Right atrium auricular region (tissue), 2 donors: Measurements from ENCODE around the gene NAA15. TPM values are rescaled to one million over a fixed set of nuclear protein-coding genes. Genes with fewer than 3 reads are reported as not detected.

ENCODE experiments used
- DNase-seq: peaks from one replicate; pipeline ENCODE4 v3.0.0-alpha.2; 2019; ENCODE audit warnings: low spot score
- H3K27ac ChIP-seq, 2 donors: fragments of 200-600 bp; sonication (generic); 1 replicate in 1 of 2; 2 replicates in 1 of 2; pipeline ENCODE4 v1.5.1; 2016 to 2019
- H3K27me3 ChIP-seq, 2 donors: fragments of 200-600 bp; sonication (generic); one replicate each; pipeline versions ENCODE4 v1.5.1 to v1.6.0; 2017 to 2019
- H3K36me3 ChIP-seq: fragments of 200-600 bp; sonication (generic); one replicate; pipeline ENCODE4 v1.5.1; 2016
- H3K4me1 ChIP-seq, 2 donors: fragments of 200-600 bp; sonication (generic); one replicate each; pipeline versions ENCODE4 v1.5.1 to v1.6.0; 2017 to 2019
- H3K4me3 ChIP-seq, 2 donors: fragments of 200-600 bp; sonication (generic); 1 replicate in 1 of 2; 2 replicates in 1 of 2; pipeline ENCODE4 v1.5.1; 2017 to 2019; ENCODE audit warnings: mild to moderate bottlenecking in 1 of 2, moderate library complexity in 1 of 2
- H3K9me3 ChIP-seq, 2 donors: fragments of 200-600 bp; sonication (generic); one replicate each; pipeline ENCODE4 v1.5.1; 2019
- CTCF ChIP-seq, 2 donors: fragments of 200-600 bp; sonication (generic); IDR thresholded peaks; one replicate each; pipeline ENCODE4 v1.5.1; 2019; ENCODE audit warnings: antibody characterized with exemption in 2 of 2
- total RNA-seq, 2 donors: library from RNA; depleted of rRNA; stranded (reverse); fragments of >200 nt; gene quantifications; one replicate each; pipeline ENCODE4 v1.1.0, GENCODE V29; 2016

Gene NAA15
- total RNA-seq, 2 donors from 2014 or later: 21.5 to 24.2 TPM

DNA sequence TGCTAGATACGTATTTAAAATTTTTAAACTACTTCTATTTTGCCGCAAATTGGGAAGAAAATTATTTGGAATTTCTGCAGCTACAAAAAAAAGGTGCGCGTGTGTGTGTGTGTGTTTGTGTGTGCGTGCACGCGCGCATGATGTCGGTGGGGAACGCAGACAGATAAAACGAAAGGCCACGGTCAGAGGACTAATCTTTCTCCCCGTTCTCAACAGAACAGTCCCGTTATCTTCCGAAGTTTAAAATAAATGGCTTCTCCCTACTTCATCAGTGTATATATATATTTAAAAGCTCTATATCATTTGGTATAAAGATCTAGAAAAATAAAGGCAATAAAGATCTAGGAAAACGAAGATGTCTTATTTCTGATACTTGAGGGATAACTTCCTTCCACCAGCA is 22.8 kb upstream of the NAA15 start:
- no peaks in the 10 kb centered on the region for H3K36me3 ChIP-seq
- TF ChIP-seq CTCF (IDR thresholded peaks at IDR 0.05): no peak
- H3K27me3 ChIP-seq: no peaks in the 10 kb centered on the region
- H3K4me1 ChIP-seq: peaks cover 0 to 15% of the 10 kb centered on the region in 2 donors
- peak overlapping the region in 1 of 2 donors; percentile 63 for H3K4me3 ChIP-seq
- no peaks in the 10 kb centered on the region for H3K9me3 ChIP-seq
- H3K27ac ChIP-seq: no peak overlapping the region
- DNase-seq: no peak

DNA sequence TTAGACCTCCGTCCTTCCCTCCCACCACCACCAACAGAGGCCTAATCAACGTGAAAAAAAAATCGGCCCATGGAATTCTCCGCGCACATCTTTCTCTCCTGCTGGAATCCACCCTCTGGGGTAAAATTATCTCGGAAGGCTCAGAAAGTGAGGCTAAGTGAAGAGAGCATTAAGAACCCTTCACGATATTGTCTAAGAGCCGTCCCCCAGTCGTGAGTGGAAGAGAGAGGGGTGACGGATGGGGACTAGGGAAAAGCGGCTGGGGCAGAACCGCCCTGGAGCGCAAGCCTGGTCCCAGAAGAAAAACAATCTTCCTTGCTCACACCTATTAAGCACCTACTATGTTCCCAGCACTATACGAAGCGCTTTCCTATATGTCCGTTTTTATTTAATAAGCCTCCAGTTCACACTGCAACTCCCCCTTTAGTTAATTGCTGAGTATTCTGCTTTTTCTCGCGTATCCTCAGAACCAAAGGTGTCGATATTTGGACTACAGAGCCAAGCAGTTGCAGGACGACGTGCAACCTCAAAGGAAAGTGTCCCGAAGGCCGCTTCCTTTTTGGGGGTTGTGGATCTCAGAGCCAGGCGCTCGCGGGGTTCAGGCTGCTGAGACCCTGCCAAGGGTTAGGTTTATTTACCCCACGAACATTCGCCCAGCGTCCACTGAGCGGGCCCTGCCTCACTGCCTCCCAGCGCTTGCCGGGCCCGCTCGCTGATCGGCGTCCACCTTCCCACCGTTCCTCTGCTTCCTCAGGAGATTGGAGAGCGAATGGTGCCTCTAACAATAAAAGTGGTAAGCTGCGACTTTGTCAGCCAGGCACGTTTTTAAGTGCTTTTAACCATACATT is 22.2 kb upstream of the NAA15 start:
- Histone ChIP-seq H3K36me3 (no peaks in the 10 kb centered on the region), H3K27me3 (no peaks in the 10 kb centered on the region), H3K4me3 (peak overlapping the region; percentile 32 to 63), H3K9me3 (no peaks in the 10 kb centered on the region), H3K4me1 (peaks cover 0 to 15% of the 10 kb centered on the region in 2 donors), H3K27ac (peak overlapping the region in 1 of 2 donors; percentile 37)
- no peak for DNase-seq
- TF ChIP-seq CTCF (IDR thresholded peaks at IDR 0.05): no peak

DNA sequence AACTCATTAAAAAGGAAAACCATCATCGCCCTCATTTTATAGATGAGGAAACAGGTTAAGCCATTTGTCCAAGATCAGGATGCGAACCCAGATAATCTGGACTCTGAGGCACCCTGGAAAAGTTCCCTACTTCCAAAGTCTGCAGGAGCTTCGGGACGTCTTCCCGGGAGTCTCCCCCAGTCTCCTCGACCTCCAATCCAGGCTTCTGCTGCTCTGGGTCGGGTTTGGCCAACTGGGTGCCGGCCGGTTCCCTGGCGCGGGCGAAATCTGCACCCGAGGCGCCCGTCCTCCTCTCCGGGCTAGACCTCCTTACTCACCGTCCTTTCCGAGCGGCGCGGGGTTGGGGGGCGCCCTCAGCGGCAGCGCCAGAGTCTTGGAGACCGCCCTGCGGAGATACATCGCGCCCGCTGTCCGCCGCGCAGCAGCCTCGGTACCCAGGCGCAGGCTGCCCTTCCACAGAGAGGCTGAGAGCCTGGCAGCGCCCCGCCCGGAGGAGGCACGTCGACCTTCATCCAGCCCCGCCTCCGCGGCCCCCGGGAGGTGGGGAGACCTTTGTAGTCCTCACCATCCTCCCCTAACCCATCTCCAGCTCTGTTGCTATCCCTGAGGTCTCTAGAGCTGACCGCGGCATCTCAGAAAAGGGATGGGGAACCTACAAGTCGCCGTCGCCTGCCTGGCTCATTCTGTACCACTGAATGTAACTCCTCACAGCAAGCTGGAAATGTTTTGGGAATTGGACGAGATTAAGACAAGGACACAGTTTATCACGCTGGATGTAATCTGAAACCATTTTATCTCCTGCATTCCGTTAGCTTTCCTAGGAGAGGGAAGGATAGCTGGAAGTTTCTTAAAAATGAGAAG is 21.3 kb upstream of the NAA15 start, which contains the start of gene MGARP:
Gene MGARP, minus strand, starts transcription at position 466 of the 861 bp plus-strand sequence. Its CDS starts 67 bp downstream, at position 399.
- no peak for TF ChIP-seq CTCF (IDR thresholded peaks at IDR 0.05)
- no peak for DNase-seq
- H3K9me3 ChIP-seq: no peaks in the 10 kb centered on the region
- no peaks in the 10 kb centered on the region for H3K36me3 ChIP-seq
- peak within 1 kb of the TSS; percentile 32 to 63 for H3K4me3 ChIP-seq
- H3K27ac ChIP-seq: peak within 1 kb of the TSS in 1 of 2 donors; percentile 37
- H3K27me3 ChIP-seq: no peaks in the 10 kb centered on the region
- H3K4me1 ChIP-seq: peaks cover 0 to 15% of the 10 kb centered on the region in 2 donors

- Histone ChIP-seq H3K27me3 (no peaks in the 10 kb centered on the region), H3K36me3 (peaks cover under 1% of the 10 kb centered on the region), H3K4me3 (no peak overlapping the region), H3K4me1 (peaks cover 0 to 15% of the 10 kb centered on the region in 2 donors), H3K9me3 (no peaks in the 10 kb centered on the region), H3K27ac (no peak overlapping the region)
- no peak for TF ChIP-seq CTCF (IDR thresholded peaks at IDR 0.05)
- DNase-seq: no peak
Measured at GRCh38 chr4:139282065-139282720, 19.1 kb upstream of the NAA15 start.

- no peak overlapping the region for H3K4me3 ChIP-seq
- peaks cover 0 to 15% of the 10 kb centered on the region in 2 donors for H3K4me1 ChIP-seq
- no peak for DNase-seq
- H3K36me3 ChIP-seq: peaks cover 6% of the 10 kb centered on the region
- TF ChIP-seq CTCF (IDR thresholded peaks at IDR 0.05): no peak
- no peaks in the 10 kb centered on the region for H3K9me3 ChIP-seq
- no peak overlapping the region for H3K27ac ChIP-seq
- no peaks in the 10 kb centered on the region for H3K27me3 ChIP-seq
Measured at GRCh38 chr4:139282721-139283075, 18.6 kb upstream of the NAA15 start.
